HCT116 (cell line): ENCODE results near the gene BAHD1.

Experiments used
- CTCF ChIP-seq, 3 experiments: fragments of 200-600 bp in 1 of 3; sonication (generic) in 1 of 3; IDR thresholded peaks in 2 of 3; conservative IDR thresholded peaks in 1 of 3; 2 replicates each; pipeline ENCODE4 v1.5.1; 2012 to 2017; ENCODE audit warnings: low read depth in 2 of 3, low read length in 2 of 3, antibody characterized with exemption in 1 of 3, borderline replicate concordance in 1 of 3, control low read depth in 1 of 3, mild to moderate bottlenecking in 1 of 3, mixed read lengths in 1 of 3, mixed run types in 1 of 3, moderate library complexity in 1 of 3; ENCODE audit not compliant: insufficient read depth in 1 of 3
- EZH2 ChIP-seq: fragments of 200-600 bp; sonication (generic); IDR thresholded peaks from 2 replicates; pipeline ENCODE4 v1.6.1; 2017; ENCODE audit warnings: antibody characterized with exemption, mixed run types
- EZH2phosphoT487 ChIP-seq: fragments of 200-600 bp; IDR thresholded peaks from 2 replicates; pipeline ENCODE4 v1.6.1; 2018; ENCODE audit warnings: antibody characterized with exemption, borderline replicate concordance
- FOSL1 ChIP-seq: IDR thresholded peaks from 2 replicates; pipeline ENCODE4 v1.6.1; 2012; ENCODE audit warnings: low read depth
- JUND ChIP-seq: IDR thresholded peaks from 2 replicates; pipeline ENCODE4 v1.6.1; 2012
- POLR2A ChIP-seq: IDR thresholded peaks from 2 replicates; pipeline ENCODE4 v1.7.0; 2011; ENCODE audit warnings: borderline replicate concordance; ENCODE audit not compliant: insufficient read depth, insufficient read length; ENCODE audit errors: extremely low read depth
- RAD21 ChIP-seq: IDR thresholded peaks from 2 replicates; pipeline ENCODE4 v1.6.1; 2012; ENCODE audit warnings: low read depth, mild to moderate bottlenecking
- REST ChIP-seq: IDR thresholded peaks from 2 replicates; pipeline ENCODE4 v1.6.1; 2012; ENCODE audit warnings: low read depth
- SP1 ChIP-seq: IDR thresholded peaks from 2 replicates; pipeline ENCODE4 v1.6.1; 2012; ENCODE audit warnings: low read depth
- YY1 ChIP-seq: IDR thresholded peaks from 2 replicates; pipeline ENCODE4 v1.6.1; 2011; ENCODE audit warnings: low read length, low read depth, moderate library complexity, mild to moderate bottlenecking; ENCODE audit not compliant: insufficient replicate concordance; ENCODE audit errors: extremely low read depth
- ZBTB33 ChIP-seq: IDR thresholded peaks from 2 replicates; pipeline ENCODE4 v1.6.1; 2011; ENCODE audit warnings: mild to moderate bottlenecking, low read length, moderate library complexity; ENCODE audit not compliant: insufficient replicate concordance; ENCODE audit errors: extremely low read depth
- ZFX ChIP-seq: fragments of 450-650 bp; IDR thresholded peaks from 2 replicates; pipeline ENCODE4 v1.6.1; 2017
- ZNF274 ChIP-seq: fragments of 200-500 bp; sonication (Bioruptor generic); IDR thresholded peaks from 2 replicates; pipeline ENCODE4 v1.6.1; 2014; ENCODE audit warnings: mild to moderate bottlenecking, low read depth, low read length, inconsistent platforms

GRCh38 chr15:40446144-40446543, 5.4 kb downstream of the BAHD1 start:
- TF ChIP-seq SP1 (no peak), ZFX (no peak), ZNF274 (no peak), CTCF (IDR thresholded peaks at IDR 0.05 in 2 of 3, conservative IDR thresholded peaks at IDR 0.05 in 1 of 3; ENCODE audit: borderline replicate concordance in 1 of 3, insufficient read depth in 1 of 3, low read depth in 2 of 3, low read length in 2 of 3) (no peak), RAD21 (no peak), EZH2 (no peak), JUND (no peak), POLR2A (no peak), EZH2phosphoT487 (no peak), YY1 (no peak), FOSL1 (no peak), REST (no peak), ZBTB33 (no peak)
